ENCODE measurements around the gene AOX1.
A peak's percentile ranks its signal among the peaks of the same experiment; 100 is the strongest.
"Not testable (repeated sequence)": the region's sequence is repeated elsewhere in the genome, so short reads cannot be mapped to it uniquely, and the experiment has no call there.

Gene AOX1

DNA sequence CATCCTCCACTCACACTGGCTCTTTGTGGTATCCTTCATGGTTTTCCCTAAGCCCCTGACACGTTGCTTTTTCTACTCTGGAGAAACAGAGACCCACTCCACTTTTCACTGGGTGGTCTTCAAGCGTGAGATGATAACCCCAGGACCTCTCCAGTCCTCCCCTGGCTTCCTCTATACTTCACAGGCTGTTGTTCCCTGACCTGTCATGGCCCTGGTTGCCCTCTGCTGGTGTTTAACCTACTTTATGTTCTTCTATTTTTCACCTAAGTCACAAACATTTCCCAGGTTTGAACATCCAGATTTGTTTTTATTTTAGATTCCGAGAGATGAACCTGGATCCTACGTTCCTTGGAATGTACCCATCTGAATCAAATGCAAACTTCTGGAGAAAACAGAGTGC is 84.5 kb downstream of the AOX1 start:
- DNase-seq = no peak

DNA sequence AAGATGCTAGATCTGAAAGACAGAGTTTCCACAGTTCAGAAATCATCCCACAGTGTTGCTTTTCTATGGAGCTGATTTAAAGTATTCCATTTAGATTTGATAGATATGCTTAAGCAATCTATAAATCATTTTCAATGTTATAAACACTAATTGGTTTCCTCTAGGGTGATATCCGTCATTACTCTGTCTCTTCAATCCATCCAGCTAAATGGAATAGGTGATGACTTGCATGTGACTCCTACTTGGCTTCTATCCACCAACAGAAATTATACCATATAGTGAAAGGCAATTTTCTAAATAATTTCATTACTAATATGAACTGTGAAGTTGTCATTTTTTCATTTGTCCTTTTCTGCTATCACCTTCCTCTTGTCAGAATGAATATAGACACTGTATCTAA is 84.9 kb downstream of the AOX1 start:
- DNase-seq = no peak

DNA sequence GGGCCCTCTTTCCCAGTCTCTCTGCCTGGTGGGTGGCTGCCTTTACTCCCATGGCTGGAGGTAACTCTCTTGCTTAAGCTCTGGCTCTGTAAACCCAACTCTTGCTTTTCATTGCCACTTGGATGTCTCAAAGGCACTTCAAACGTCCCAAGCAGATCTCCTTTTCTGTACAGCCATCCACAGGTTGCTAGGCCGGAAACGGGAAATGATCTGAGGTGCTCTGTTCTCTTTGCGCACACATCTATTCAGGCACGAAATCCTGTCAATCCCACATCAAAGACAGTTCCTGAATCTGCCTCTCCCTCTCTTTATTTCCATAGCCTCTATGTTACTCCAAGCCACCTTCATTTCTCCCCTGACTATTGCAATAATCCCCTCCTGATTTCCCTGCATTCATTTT is 87.4 kb downstream of the AOX1 start:
- DNase-seq = no peak

DNA sequence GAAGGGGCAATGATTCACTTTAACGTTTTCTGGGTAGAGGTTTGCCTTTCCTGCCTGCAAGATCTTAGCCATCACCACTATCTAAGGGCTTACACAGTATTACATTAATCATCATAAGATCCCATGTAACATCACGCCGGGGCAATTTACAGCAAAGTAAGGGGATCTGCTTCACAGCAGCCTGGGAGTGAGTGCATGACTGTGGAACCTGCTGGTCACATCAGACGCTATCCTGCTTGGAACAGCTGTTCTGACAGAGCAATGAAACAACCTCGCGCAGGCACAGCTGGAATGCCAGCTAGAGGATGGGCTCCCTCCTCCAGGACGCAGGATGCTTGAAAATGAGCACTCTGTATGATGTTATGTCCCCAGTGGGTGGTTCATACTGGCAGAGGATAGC is 89.0 kb downstream of the AOX1 start:
- DNase-seq = no peak

DNA sequence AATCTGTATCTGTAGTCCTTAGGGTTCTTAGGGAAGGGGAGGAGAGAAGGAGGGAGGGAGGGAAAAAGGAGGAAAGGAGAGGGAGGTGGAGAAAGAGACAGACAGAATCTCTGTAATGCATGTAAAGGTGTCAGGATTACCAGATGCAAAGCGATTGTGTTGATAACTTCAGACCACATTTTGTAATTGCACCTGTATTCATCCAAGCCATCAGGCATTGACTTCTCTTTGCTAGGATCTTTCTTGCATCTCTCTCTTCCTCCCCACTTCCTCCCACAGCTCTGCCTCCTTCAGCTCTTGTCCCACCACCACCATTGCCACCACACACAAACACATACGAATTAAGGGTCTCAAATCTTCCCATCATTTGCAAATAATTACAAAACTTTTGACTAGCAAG is 91.4 kb downstream of the AOX1 start:
- no peak for DNase-seq

DNA sequence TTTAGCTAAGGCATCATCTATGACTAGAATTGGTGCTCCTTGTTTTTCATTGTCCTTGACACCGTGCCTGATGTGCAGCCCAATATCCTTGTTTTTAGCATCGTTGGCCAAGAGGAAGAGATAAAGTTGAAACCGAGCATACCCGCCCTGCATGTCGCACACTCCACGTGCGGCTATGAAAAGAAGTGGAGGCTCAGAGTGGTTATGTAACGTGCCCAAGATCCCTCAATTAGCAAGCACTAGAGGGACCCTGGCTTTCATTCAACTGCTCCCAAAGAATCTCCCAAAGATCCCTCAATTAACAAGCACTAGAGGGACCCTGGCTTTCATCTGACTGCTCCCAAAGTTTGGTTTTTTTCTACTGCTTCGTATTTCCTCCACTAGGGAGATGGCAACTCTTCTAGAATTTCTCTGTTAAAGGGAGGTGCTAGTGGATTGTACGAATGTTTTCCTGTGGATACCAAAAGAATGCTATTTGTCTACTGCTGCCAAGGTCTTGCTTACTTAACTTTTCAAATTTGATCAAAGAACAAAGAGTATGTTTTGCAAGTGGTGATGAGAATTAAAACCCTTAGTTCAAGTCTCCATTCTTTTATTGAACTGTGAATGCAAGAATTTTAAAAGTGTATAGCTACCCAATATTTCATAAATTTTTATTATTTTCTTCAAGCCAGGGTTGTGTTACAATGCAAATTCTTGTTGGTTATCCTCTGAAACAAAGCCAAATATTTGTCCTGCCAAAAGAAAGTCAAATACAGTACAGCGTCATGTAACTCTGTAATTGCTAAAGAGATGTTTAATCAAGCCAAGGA is 92.1 kb downstream of the AOX1 start:
- no peak for DNase-seq

DNA sequence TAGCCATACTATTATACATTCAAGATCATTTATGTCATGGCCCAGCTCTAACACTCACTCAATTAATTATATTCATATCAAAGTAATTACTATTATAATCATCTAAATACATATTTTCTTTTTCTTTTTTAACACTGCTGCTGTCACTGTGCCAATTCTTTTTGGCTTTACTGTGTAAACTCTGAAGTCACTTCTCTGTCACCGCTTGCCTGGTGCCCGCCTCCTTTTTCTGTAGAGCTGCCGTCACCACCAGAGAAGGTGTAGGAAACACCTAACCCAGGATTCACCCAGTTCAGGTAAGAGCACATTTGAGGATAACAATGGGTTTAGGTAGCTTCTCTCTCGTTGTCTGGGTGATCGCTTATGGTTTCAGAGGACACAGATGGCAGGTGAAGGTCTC is 93.3 kb downstream of the AOX1 start:
- DNase-seq = no peak

DNA sequence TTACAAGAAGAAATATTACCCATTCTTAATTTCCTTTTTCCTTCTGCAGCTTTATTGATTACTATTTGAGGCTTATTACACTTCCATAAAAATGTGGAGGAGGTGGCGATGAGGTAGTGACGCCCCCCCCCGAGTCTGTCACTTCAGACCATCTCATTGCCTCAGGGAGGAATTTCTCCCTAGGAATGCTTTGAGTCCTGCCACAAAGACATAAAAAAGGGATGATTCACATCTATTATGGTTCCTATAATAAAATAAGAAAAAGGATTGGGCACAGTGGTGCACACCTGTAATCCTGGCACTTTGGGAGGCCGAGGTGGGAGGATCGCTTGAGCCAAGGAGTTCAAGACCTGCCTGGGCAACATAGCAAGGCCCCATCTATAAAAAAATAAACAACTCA is 93.7 kb downstream of the AOX1 start:
- no peak for DNase-seq

DNA sequence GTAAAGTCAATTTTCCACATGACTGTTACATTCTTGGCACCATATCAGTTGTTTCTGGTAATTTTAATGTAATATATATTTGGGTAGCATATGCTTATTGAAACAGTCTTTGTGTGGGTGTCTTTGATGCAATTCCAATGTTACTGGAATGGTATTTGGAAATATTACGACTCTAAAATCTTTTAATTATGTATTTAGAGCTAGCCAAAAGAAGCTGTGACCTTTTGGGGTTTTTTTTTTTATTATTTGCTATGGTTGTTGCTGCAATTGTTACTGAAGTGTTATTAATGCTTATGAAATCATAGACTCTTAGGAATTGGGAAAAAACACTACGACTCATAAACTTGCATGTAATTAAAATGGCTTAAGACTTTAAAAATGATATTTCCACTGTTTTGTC is 95.9 kb downstream of the AOX1 start:
- DNase-seq = no peak

DNA sequence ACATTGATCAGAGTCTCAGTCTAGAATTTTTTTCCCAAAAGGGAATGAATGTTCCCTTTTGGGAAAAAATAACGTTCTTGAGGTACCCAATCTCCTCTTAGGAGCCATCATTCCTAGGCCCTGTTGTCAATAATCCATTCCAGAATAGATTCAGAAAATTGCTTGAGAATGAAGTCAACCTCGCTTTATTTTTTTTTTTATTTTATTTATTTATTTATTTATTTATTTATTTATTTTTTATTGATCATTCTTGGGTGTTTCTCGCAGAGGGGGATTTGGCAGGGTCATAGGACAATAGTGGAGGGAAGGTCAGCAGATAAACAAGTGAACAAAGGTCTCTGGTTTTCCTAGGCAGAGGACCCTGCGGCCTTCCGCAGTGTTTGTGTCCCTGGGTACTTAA is 96.6 kb downstream of the AOX1 start:
- DNase-seq = not testable (repeated sequence)

DNA sequence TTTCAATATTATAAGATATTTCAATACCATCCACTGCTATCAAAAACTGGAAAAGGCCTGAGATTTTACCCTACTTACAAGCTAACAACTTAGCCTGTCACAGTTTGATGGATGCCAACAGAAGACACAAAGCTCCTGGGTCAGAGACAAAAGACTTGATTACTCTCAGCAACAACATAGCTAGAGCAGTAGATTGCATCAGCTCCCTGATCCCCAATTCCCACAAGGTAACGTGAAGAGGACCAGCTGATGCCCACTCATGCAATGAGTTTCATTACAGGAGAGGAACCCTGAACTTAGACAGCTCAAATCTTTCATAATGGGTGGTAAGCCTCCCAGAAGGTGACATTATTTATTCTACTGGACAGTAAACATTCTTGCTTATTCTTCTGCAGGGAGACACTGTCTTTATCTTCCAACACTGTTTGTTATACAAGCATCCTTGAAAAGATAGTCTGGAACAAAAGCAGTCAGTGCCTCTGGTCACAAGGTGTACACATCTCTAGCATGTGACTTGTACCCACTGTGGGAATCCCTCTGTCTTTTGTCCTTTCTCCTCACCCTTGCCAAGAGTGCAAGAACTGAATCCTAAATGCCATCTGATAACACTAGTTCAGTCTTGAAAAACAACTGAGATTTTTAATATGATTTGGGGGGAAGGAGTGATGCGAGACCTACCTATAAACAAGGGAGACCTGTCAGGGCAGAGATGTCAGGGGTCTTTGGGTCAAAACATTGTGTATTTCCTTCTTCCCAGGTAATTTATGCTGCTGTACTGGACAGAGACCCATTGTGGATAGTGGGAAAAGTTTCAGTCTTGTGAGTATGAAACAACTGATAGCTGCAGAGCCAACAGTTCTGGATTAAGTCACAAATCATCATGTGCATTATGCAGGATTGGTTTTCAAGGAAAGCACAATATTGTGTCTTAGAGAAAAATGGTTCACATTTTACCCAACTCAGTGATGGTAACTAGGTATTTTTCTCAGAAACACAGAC is 102.4 kb downstream of the AOX1 start:
- DNase-seq = no peak

DNA sequence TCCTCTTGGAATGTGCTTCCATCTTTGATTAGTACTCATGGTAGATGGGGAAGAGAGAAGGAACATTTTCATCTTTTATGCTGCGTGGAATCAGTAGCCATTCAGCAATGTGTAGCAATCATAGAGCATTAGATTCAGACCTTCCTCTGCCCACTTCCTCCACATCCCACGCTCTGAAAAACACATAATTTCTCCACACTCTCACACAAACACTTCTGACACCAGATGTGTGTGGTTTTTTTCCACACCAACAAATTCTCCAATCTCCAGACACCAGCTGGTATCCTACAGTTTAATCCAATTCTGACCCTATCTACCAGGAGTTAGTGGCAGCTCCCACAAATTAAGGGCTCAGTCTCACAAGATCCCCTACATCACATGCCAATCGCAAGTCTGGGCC is 103.3 kb downstream of the AOX1 start:
- DNase-seq = no peak

DNA sequence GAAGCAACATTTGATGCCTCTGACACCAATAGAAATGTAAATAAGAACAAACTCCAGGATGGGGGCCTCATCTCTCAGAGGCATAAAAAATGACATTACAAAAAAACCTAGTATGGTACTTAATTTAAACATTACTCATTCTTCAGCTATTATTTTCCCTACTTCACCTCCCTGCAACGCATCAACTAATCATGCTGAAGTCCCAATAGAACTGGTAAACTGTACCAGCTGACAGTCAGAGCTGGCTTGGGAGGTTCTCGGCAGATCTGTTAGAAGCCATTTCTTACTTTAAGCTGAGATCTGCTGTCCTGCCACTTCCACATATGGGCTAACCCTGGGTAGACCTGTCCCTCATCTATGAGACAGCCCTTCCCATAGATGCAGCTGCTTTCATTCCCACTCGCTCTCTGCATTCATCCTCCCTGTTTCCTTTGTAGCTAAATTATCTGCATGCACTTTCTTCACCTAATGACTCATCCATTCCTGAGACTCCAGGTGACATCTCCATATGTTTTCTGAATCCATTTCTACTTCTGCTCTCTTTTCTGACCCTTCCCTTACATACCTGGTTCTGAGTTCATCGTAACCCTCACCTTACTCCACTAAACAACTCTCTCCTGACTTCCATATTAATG is 108.1 kb downstream of the AOX1 start:
- DNase-seq = no peak

DNA sequence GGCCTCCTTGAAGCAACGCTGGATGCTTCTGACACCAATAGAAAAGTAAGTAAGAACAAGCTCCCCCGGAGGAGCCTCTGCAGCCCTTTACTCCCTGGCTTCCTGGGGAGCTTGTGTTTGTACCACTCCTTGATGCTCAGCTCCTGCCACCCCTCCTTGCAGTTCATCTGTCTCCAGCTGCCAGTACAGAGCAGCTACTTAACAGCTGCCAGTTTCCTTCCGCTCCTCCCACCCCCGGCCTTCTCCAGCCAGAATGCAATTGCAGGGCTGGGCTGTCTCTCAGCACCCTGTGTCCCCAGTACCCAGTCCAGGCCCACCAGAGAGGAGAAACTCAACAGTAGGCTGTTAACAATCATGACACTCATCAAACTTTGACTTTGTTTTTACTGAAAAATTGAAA is 109.4 kb downstream of the AOX1 start:
- peak in 1 of 2 donors; percentile 15 for DNase-seq

DNA sequence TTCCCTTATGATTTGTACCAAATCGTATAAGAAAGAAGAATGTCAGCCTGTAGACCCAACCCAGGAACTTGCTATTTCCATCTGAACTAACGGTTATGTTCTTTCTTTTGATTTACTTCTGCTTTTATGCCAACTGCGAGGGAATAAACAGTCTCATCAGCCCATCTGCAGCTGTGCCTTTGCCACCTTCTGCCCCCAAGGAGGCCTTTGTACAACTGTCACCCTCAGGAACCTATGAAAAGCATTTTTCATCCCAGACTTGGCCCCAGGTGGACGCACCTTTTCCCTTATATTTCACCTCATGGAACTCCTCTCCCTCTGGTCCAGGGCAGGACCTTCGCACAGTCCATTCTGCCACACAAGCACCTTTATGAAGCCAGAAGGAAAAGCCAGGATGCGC is 109.8 kb downstream of the AOX1 start:
- no peak for DNase-seq

DNA sequence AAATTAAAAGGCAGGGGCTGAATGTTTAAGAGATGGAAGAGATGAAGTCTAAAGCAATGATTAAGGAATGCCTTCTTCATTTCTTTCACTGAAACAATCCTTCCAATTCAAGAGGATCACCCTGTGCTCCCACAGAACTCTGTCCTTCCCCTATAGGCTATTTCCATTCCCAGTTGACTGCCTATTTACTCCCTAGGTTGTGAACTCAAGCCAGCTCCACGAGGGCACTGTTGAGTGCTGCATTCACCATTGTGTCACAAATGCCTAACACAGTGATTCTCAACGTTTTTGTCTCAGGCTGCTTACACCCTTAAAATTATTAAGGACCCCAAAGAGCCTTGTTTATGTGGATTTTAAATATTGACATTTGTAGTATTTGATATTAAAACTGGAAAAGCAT is 112.4 kb downstream of the AOX1 start:
- no peak for DNase-seq

DNA sequence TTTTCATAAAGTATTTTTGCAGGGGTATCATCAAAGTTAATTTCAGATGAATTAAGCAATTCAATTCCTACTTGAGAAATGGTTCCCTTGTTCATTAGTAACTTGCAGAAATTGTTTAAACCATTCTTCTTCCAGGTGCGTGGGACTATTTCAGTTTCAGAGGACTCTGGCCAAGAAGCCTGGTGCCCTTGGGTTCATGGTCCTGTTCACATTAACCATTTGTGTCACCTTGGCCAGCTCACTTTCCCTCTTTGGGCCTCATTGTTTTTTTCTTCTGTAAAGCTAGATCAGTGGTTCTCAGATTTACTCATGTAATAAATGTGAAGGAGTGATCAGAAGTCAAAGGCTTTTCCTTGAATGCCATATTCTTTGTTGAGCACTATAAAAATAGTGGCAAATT is 113.5 kb downstream of the AOX1 start:
- DNase-seq = no peak

DNA sequence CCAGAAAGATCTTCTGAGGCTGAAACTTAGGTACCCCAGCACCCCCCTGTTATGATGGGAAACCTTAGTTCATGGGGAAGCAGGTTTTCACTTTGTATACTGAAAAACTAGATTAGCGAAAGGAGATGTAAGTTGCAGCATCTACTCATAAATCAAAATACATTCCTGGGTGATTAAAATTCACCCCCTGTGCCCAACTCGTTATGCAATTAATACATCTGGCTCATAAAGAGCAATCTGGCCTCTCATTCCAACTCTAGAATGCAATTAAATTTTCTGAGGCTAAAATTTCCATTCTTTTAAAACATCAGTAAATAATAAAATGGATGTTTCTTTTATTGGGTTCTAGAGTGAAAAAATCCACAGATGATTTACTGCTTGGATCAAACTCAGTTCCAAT is 115.0 kb downstream of the AOX1 start:
- no peak for DNase-seq

DNA sequence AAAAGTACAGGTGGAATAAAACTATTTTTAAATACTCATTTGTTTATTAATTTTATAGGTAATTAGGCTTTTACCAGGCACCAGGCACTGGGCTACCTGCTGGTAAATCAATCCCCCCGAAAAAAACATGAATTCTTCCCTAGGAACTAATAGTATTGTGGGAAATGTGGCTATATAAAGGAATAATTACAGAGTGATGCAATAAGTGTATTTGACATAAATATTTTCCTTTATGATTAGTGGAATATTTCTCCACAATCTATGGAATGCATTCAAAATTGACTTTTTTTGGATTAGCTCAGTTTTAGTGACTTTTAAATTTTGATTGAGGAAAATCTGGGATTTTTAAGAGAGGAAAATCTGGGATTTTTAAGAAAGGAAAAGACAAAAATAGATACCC is 116.2 kb downstream of the AOX1 start:
- DNase-seq = no peak

DNA sequence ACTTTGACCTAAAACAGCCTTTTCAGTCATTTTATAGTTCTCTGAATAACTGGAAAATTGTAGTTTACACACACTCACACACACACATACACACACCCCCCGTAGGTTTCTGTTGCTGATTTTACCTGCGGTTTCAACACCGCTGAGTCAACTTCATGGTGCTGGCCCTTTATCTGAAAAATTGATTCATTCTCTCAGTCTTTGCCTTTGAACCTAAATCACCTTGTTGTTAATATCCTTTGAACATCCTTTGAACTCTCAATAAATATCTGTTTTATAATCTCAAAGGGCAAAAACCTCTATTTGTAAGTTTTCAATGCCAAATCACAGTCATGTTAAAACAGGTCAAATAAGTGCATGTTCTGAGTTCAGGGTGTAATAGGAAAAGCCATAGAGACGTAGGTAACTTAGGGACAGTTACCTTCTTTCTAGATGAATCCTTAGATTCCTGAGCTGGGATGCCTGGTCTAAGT is 116.9 kb downstream of the AOX1 start:
- peak in 1 of 2 donors; percentile 47 for DNase-seq

DNA sequence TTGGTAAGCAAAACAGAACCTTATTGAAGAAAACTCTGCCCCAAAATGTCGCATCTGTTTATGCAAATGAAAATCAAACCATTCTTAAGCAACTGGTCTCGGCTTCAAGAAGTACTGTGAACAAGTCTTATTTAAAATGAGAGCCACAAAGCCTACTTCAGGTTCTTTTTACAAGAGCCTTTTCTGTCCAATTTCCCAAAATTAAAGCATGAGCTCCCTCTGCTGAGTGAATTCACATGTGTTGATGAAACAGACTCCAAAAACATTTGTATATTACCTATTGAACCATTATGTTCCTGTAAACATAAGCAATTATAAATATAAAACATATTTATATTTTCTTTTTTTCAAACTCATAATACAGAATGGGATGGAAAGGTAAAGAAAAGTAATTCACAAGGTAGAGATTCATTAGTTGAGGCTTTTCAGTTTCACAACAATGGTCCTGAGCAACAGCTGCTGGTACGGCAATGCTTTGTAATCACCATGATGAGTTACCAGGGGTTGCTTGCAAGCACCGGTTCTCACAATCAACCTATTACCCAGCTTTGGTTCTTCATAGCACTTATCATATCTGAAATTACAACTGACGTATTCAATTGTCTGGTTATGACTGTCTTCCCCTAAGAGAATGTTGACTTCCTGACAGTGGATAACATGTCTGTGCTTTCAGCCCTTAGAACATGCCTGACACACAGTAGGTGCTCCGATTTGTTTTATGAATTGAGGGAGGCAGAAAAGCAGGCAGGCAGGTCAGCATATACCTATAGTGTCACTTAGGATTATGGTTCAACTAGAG is 117.5 kb downstream of the AOX1 start:
- peak in 1 of 2 donors; percentile 34 for DNase-seq

DNA sequence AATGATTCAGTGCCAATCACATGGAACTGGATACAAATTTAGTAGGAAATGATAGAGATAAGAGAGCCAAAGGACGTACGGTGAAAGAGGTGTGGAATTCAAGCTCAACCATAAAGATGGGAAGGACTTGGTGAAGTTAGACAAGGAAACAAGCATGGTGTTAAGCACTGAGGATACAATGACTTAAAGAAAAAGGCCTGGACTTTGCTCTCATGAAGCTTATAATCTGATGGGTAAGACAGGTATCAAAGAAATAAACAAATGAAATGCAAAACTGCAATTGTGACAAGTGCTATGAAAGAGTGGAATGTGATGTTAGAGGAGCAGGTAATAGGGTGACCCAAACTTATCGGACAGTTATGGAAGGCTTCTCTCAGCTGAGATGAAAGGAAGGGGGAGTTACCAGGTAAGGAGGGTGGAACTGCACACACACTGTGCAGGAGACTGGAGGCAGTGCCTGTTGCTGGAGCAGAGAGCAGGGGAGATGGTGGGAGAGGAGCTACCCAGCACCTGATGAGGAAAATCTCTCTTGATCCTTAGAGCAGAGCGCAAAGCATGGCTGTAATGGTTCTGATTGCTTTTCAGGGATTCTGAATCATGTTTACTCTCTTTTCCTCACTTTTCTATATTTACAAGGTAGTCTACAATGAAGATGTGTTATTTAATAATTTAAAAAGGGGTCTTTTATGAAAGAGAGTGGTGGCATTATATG is 118.3 kb downstream of the AOX1 start:
- DNase-seq = no peak
